NCI-H2171 treated with DMSO at 0.1 percent for 48 hours (cell line): ENCODE data around the gene UPB1.
A peak's percentile ranks its signal among the peaks of the same experiment; 100 is the strongest.
"Not testable (repeated sequence)": the region's sequence is repeated elsewhere in the genome, so short reads cannot be mapped to it uniquely, and the experiment has no call there.

Experiments used
- DNase-seq: peaks from one replicate; lab custom pipeline; 2025; lab: John Stamatoyannopoulos, UW

Gene UPB1

DNA sequence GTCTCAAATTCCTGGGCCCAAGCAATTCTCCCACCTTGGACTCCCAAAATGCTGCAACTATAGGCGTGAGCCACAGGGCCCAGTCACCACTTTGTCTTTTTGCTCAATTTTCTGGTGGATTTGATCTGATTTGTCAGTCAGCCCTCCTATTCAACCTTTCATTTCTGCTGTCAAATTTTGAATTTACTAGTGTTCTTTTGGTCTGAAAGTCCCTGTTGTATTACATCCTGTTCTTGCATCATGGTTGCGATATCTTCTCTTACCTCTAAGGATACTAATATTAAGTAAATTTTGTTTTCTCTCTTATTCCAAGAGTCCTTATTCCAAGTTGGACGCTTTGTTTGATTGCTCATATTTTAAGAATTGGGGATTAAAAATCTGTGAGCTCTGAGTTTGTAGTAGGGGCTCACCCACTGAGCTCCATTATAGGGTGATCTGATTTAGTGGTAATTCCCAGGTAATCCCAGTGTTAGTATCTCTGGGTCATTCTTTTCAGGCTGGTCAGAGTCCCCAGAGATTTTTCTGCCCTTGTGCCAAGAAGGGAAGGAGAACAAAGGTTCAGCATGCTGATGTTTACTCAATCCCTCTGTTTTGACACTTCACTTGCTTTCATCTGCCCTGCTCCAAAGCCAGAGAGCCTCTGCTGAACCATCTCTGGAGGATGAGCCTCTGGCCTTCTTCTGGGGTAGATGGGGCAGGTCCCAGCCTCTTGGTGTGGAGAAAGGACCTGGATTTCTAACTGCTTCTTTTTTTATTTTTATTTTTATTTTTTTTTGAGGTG, 10.0 kb downstream of the UPB1 start:
- no peak for DNase-seq

DNA sequence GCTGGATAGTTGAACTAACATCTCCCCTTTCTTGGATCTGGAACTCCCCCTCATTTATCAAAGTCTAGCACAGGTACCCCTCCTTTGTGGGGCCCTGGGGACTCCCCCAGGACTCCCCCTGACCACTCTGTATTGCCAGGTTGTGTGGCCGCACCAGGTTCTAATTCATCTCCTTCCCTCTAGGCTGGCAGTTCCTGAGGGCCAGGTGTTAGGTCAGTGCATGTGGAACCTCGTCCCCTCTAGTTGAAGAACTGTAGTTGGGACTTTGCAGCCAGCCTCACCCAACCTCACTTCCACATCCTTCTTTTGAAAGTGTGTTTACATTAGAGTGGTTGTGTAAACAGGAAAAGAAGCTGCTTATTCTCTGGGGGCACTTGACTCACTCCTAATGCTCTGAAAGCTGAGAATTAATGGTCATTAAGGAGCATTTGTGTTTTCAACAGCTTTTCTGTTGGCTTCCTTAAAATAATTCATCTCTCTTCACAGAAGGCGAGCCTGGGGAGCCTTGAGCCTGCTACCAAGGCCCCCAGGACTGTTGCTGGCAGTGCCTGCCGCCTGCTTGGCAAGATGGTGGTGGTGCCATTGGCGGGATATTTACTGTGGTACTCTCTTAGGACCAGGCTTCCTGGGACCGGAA, 11.8 kb downstream of the UPB1 start:
- peak; percentile 12 for DNase-seq

DNA sequence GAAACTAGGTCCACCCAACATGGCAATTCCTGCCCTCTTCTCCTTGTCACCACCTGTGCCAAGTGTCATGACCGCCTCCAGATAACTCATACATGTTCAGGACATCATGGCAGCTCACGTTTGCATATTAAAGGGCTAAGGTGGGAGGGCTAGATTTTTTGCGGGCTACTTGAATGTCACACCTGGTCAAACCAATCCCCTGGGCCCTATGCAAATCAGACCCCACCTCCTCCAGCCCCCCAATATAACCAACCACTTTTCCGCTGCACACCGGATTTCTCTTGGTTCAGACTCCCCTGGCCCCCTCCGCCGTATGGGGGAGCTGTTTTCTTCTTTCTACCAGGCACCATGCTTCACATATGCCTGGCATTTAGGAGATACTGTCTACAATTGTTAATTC, 12.6 kb downstream of the UPB1 start:
- DNase-seq: no peak

DNA sequence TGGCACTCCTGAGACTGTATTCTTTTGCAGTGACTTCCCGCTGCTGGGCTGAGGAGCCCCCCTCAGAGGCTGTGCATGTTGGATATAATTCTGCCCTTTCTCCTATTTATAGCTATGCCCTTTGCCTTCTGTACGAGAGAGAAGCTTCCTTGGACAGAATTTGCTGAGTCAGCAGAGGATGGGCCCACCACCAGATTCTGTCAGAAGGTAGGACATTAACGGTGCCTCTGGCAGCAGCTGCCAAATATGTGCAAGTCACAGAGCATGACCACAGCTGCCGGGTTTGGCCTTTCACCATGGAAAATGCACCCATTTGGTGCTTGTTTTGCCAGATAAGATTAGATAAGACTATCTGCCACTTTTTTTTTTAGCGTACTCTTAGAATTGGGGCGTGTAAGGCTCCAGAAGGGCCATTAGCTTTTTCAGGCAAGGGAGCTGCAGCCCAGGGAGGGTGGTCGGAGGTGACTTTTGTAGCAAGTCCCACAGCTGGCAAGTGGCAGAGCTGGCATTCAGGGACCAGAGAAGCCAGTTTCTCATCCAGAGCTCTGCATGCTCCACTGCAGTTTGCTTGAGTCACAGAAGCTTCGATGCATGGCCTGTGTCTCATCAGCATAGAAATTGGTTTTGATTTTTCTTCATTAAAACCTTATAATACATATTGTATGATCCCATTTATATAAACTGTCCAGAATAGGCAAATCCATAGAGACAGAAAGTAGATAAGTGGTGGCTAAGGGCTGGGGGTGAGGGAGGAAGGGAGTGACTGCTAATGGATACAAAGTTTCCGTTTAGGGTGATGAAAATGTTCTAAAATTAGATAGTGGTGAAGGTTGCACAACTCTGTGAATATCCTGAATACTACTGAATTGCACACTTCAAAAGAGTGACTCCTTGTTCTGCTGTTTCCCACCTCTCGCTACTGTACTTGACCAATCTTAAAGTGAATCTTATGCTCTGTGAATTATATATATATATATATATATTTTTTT, 15.8 kb downstream of the UPB1 start:
- DNase-seq: peak; percentile 28

DNA sequence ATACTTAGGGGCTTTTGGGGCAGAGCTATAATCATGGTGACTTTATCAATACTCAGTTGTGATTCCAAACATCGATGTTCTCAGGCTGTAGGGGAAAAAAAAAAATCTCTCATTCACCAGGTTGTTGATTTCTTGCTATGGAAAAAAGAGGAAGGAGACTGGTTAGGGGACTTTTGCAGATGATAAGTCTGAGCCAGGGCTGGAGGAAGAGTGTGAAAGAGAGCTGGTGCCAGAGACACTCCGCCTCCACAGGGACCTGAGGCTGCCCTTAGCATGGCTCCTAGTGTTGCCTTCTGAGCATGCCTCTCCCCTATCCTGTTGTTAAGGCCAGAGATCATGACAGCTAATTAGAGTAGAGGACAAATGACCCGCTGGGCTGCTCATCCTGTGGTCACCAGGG, 16.9 kb downstream of the UPB1 start:
- DNase-seq: no peak

DNA sequence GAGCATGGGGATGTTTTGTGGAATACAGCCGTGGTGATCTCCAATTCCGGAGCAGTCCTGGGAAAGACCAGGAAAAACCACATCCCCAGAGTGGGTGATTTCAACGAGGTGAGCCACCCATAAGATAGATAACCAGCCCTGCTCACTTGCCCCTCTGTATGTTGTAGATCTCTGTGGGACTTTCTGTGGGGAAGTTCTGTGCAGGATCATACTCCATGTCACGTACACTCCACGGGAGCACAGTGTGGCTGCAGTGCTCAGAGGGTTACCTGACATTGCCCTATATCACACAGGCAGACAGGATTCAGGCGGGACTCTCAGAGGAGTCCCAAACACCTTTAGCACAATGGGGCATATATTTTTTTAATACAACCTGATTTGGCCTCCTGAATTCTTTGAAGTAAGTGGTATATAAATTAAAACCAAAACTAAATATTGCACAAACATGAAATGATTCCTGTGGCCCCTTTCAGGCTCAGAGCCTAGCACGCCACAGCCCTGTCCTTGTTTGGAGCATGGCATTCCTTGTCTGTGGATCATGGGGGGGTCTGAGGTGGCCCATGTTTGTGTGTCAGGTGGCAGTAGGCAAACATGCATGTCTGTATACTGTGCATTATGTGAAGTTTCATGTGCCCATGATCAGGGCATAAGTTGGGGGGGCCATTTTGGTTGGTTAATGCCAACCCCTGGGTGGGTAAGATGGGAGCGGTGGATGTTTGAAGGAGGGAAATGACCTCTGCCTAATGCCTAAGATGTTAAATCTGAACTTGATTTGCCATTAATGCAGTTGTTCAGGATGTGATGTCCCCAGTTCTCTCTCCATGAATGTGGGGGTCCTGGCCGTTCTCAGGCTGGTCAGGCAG, 18.5 kb downstream of the UPB1 start:
- no peak for DNase-seq

DNA sequence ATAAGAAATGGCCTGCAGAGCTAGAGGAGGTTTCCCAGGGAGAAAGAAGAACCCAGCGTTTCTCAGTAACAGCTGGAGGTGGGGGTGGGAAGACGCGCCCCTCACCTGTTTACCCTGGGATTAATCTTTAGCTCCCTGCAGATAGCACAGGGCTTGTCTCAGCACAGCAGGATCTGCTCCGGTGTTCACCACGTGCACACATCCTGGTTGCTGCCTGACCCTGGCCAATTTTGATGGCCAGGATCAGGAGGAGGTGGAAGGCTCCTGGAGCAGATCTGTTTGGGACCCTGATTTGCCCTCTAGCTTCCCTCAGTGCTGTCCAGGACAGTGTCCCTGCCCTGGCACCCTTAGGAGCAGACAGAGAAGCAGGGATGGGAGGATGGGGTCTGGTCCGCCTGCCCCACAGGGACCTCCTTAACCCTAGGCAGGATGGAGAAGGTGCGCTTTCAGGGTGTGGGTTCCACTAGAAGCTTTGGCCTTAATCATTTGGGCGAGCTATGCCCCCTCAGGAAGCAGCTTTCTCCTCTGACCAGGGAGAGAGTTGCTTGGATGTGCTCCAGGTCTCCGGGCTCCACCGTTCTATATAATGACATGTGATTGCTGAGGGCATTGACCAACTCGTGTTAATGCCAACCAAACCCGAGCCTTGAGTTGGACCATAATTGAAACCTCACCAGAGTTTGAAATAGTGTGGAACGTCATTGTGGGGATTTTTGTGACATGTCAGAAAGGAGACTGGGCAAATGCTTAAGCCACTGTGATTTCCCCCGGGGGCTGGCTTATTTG, 19.3 kb downstream of the UPB1 start:
- DNase-seq: peak; percentile 6

DNA sequence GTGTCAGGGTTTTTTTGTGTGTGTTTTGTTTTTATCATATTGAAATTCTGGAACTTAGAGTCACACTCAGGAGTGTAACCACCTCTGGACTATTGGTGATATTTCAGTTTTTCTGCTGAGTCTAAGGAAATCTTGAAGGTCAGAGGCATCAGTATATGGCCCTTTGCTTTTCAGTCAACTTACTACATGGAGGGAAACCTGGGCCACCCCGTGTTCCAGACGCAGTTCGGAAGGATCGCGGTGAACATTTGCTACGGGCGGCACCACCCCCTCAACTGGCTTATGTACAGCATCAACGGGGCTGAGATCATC, 19.9 kb downstream of the UPB1 start:
- no peak for DNase-seq

DNA sequence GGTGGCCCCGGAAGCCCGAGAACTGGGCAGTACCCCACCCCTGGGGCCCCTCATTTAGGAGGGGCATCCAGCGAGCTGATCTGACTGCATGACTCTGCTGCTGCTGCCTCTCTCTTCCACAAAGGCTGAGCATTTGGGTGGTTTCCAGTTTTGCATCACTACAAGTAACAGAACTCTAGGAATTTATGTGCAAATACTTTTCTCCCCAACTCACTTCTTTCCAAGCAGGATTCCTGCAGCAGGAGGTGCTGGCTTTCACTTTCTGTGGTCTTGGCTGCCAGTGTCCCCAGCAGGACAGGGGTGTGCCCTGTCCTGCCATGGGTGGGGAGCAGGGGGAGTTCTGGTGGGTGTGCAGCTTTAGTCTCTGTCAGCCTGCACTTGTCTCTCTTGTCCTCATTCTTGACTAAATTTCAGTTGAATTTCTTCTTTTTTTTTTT, 21.2 kb downstream of the UPB1 start:
- DNase-seq: no peak

DNA sequence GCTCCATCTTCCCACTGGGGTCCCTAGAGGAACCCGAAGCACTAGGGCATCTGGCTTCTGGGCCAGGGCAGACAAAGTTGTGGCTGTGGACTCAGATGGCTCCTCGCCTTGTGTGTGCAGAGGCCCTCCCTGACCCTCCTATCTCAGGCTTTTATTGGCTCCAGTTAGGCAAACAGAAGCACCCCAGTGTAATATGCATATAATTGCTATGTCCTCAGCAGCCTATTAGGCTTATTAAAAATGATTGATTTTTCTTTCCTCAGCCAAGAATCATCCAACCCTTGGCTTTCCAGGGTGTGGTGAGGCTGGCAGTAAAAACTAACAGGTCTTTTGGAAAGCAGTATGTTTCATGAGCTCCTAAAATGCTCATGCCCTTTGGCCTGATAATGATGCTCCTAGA, 22.3 kb downstream of the UPB1 start:
- no peak for DNase-seq

DNA sequence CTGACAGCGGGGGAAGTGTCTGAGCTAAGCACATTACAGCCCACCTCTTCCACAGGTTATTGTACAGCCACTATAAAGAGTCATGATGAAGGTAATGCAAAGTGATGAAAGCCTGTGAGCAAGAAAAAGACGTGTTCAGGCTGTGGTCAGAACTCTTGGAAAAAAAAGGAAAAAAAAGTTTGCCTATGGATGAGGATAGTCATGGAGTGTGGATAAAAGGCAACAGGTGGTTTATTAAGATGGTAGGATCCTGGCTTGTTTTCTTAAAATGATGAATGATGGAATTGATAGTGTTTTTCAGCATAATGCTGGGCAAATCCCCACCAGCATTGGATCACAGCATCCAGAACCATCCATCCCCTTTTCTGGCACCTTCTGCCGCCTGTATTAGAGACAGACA, 23.1 kb downstream of the UPB1 start:
- no peak for DNase-seq

DNA sequence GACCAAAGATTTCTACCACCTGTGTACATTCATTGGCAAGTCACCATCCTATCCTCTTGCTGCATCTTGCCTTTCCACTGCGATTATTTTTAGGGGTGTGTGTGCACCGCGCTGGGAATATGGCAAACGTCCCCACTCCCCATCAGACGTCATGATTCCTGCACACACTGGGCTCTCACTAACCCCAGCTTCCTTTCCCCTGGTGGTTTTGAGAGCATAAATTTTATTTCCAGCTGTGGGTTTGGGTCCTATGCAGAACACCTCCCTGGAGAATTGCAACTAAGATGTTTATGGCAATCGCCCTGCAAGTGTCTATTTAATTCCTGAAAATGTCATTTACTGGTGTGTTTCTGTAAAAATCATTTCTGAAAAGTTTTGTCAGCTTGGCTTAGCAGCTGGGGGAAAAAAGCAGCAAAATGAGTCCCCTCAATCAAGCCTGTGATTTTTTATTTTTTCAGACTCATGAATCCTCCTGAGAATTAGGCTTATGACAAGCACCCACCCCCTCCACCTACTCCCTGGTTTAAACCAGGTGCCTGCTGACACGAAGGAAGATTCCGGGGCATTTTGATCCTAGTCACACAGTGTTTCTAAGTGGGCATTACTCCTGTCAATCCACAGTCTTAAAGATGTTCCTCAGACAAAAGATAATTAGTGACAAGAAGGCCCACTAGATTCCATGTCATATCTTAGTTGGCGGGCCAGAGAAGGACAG, 23.8 kb downstream of the UPB1 start:
- no peak for DNase-seq

DNA sequence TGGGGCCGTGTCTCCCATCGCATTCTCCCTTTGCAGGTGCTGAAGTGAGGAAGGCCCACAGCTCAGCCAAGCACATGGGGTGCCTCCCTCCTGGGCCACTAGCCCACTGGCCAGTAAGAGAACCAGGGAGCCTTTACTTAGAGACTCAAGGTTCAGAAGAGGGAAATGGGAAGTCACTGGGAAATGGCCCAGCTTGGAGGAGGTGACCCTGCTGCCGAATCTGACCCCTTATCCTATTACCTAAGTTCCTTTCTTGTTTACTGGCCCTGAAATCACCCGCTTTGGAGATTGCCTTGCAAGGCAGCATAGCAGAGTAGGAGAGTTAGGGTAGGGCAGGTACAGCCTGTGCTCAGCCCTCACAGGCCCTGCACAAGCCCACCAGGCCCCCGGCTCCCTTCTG, 24.4 kb downstream of the UPB1 start:
- DNase-seq: no peak

DNA sequence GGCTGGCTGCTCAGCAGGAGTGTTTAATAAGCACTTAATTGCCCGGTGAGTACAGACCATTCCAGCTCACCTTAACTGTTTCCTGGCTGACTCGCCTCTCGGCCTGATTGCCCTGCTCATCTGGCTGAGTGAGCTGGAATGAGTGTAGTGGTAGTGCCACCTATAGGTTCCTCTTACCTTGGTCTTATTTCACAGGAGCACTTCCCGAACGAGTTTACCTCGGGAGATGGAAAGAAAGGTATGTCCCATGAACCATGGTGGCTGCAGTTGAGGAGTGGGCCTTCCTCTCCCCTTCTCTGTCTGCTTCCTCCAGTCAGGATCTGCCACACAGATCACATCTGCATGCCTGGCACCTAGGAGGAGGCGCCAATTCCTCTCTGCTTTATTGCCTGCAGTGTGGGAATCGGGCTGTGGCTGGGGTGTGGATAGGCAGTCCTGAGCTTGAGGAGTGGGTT, 26.7 kb downstream of the UPB1 start:
- peak; percentile 80 for DNase-seq

DNA sequence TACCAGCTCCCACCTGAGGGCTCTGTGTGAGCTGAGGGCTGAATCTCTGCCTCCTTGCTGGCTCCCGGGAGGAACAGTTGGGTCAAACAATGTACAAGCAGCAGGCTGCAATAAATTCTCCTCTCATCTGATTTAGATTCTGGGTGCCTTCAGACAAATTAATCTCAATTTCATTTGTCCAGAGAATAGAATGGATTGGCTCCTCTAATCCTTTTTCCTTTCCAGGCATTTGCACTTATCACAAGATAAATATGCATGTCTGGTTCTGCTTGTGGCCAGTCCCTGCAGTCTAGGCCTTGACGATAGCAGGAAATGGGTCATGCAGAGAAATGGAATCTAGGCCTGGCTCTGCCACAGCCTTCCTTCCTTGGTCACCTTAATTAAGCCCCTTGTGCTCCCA, 28.7 kb downstream of the UPB1 start:
- DNase-seq: no peak

DNA sequence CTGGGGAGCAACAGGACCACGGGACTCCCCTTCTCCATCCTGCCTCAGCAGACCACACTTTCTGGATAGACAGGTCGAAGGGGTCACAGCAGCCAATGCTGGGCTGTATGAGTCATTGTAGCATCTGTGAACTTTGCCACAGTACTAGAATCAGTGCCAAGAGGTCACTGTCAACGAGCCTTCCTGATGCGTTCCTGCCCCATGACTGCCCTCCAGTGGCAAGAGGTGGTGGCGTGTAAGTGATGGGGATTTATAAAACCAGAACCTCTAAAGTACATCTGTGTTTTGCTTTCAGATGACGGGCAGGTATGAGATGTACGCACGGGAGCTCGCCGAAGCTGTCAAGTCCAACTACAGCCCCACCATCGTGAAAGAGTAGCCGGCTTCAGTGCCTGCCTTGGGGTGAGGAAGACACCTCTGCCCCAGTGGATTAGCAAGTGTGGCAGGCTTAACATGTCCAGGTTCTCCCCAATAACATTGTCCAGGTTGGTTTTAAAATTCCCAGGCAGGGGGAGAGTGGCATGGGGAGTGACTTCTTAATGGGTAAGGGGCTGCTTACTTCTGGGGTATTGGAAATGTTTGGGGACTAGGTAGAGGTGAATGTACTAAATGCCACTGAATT, 30.4 kb downstream of the UPB1 start:
- DNase-seq: peak; percentile 74

DNA sequence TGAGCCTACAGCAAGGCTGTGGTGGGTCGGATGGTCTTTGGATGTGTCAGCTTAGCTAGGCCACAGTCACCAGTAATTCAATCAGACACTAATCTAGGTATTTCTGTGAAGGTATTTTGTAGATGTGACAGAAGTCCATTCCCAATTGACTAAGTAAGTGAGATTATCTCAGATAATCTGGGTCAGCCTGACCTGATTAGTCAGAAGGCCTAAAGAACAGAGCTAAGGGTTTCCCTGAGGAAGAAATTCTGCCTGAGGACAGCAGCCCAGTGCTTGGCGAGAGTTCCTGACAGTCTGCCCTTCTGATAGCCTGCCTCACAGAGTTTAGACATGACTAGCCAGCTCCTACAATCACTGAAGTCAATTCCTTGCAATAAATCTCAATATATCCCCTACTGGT, 31.1 kb downstream of the UPB1 start:
- DNase-seq: no peak

DNA sequence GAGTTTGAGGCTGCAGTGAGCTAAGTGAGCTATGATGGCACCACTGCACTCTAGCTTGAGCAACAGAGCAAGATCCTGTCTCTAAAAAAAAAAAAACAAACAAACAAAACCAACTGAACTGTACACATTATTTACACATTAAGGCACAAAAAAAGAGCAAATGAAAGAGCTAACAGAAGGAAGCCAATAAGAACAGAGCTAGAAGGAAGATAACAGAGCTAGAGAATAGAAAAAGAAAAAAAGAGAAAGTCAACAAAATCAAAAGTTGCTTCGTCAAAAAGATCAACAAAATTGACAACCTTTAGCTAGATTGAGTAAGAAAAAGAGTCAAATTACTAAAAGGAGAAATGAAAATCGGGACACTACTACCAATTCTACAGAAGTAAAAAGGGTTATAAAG, 34.8 kb downstream of the UPB1 start:
- DNase-seq: no peak

DNA sequence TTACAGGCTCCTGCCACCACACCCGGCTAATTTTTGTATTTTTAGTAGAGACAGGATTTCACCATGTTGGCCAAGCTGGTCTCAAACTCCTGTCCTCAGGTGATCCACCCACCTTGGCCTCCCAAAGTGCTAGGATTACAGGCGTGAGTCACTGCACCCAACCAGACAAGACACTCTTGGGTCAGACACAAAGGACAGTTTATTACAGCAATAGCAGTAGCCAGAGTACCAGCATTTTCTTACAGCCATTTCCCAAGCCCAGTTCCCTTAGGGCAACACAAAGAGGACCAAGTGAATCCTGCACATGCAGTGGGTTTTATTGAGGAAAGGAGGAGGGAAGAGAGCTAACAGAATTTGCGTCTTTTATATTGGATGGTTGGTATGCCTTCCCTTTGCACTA, 35.8 kb downstream of the UPB1 start:
- not testable (repeated sequence) for DNase-seq

DNA sequence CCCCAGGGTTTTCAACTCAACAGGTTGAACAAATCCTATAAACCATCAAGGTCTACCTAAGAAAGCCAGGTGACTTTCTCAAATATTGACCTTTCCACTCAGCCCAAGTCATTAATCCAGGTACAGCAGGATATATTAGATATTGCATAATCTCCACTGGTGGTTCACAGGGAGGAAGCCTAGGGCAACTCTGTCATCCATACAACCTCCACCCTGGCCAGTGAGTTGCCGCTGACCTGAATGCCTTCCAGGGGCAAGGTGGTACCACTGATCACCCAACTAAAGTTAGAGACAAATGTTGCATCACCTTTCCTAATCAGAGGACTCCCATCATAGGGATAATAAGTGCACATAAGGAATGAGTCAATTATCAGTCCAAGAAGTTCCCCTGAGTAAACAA, 36.9 kb downstream of the UPB1 start:
- no peak for DNase-seq
